Measurements from ENCODE around the gene MX1. TPM values are rescaled to one million over a fixed set of nuclear protein-coding genes. Genes with fewer than 3 reads are reported as not detected.

The MX1 gene
- total RNA-seq, 1 donor from 2014 or later = 3.3 TPM

DNA sequence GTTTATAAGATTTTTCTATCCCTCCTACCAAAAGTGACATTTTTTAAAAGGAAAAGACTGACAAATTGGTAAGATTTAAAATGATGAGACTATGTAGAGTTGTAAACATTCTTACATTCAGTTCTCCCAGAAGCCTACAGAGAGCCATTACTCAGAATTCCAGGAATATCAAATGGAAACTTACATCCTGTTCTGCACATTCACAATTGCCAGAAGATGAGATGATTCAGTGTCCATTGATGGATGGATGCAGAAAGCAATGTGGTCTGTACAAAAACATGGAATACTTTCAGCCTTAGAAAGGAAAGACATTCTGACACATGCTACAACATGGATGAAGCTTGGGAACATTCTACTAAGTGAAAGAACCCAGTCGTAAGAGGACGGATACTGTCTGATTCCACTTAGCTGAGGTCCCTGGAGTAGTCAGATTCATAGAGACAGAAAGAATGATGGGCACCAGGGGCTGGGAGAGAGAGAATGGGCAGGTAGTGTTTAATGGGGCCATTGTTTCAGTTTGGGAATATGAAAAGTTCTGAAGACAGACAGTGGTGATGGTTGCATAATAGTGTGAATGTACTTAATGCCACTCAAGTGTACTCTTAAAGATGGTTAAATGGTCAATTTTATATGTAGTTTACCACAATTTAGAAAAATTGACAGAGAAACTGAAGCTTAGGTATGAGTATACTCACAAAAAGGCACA is 16.6 kb downstream of the MX1 start:
- Mint-ChIP-seq H3K4me3 (no peak overlapping the region), H3K9me3 (no peaks in the 10 kb centered on the region), H3K27me3 (ENCODE audit: low read depth) (no peaks in the 10 kb centered on the region), H3K4me1 (peaks cover 6% of the 10 kb centered on the region), H3K27ac (ENCODE audit: unreplicated experiment) (no peak overlapping the region), H3K36me3 (ENCODE audit: low read depth) (no peaks in the 10 kb centered on the region)
- no peak for TF ChIP-seq CTCF (conservative IDR thresholded peaks at IDR 0.05)
- no peak for DNase-seq (ENCODE audit: low read depth, low spot score)

DNA sequence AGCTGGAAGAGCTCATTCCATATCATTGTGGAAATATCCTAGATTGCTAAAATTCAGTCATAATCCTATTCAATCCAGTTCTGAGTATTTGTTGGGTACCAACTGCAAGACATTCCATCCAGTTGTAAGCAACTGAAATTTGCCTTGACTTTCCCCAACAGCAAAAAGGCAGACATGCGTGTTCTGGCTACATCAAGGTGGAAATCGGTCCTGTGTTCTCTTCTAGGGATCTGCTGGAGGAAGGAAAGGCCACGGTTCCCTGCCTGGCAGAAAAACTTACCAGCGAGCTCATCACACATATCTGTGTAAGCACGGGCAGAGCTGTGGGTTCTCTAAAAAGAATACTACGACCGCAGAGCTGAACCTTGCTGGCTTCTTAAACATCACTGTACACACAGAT is 17.5 kb downstream of the MX1 start:
- H3K4me3 Mint-ChIP-seq = no peak overlapping the region
- H3K36me3 Mint-ChIP-seq (ENCODE audit: low read depth) = no peaks in the 10 kb centered on the region
- peaks cover 6% of the 10 kb centered on the region for H3K4me1 Mint-ChIP-seq
- no peak overlapping the region for H3K27ac Mint-ChIP-seq (ENCODE audit: unreplicated experiment)
- H3K27me3 Mint-ChIP-seq (ENCODE audit: low read depth) = no peaks in the 10 kb centered on the region
- H3K9me3 Mint-ChIP-seq = no peaks in the 10 kb centered on the region
- no peak for DNase-seq (ENCODE audit: low read depth, low spot score)
- TF ChIP-seq CTCF (conservative IDR thresholded peaks at IDR 0.05) = no peak

DNA sequence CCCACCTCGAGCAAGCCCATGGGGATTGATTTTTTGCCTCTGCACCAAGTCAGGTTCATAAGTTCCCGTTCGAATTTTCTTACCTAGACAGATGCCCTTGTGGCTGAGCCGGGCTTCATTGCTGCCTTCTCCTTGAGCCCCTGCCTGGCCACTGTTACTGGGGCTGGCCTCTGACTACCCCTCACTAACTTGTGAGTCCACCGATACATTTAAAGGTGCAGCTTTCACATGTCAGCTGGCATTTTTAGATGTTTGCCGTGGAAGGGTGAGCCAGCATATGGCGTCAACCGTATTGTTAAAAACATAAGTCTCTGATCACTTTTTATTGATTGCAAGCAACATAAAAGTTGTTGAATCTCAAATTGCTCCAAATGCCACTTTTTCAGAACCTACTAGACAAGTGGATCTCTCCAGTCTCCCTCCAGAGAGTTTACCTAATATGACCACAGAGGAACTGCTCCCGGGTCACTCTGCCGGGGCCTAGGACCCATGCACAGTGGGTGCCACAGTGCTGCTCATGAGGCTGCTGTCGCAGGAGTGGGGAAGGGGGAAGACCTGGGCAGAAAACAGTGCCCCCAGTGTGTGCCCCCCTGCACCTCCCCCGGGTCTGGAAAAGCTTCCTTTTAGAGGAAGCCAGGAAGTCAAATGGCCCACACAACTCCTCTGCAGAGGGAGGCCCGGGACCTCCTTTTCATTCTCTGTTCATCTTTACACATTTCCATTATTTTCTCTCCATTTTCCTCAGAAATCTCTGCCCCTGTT is 18.8 kb downstream of the MX1 start:
- Mint-ChIP-seq H3K4me1 (peaks cover 6% of the 10 kb centered on the region), H3K27ac (ENCODE audit: unreplicated experiment) (no peak overlapping the region), H3K9me3 (no peaks in the 10 kb centered on the region), H3K4me3 (no peak overlapping the region), H3K27me3 (ENCODE audit: low read depth) (no peaks in the 10 kb centered on the region), H3K36me3 (ENCODE audit: low read depth) (no peaks in the 10 kb centered on the region)
- DNase-seq (ENCODE audit: low read depth, low spot score) = no peak
- TF ChIP-seq CTCF (conservative IDR thresholded peaks at IDR 0.05) = no peak

DNA sequence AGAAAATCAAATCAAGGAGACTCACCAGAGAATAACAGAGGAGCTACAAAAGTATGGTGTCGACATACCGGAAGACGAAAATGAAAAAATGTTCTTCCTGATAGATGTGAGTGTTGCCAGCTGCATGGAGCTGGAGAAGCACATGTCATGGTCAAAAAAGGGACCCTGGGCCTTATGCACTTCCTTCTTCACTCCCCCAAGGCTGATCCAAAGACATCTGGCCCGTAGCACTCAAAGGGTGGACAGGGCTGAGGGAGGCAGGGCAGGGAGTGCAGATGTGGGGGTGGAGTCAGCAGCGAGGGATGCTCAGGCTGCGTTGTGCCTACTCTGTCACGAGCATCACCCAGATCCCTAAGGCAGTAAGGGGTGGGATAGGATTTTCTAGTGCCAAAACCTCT is 19.4 kb downstream of the MX1 start:
- Mint-ChIP-seq H3K4me3 (no peak overlapping the region), H3K27ac (ENCODE audit: unreplicated experiment) (no peak overlapping the region), H3K27me3 (ENCODE audit: low read depth) (no peaks in the 10 kb centered on the region), H3K9me3 (no peaks in the 10 kb centered on the region), H3K36me3 (ENCODE audit: low read depth) (no peaks in the 10 kb centered on the region), H3K4me1 (peaks cover 6% of the 10 kb centered on the region)
- DNase-seq (ENCODE audit: low read depth, low spot score) = no peak
- TF ChIP-seq CTCF (conservative IDR thresholded peaks at IDR 0.05) = no peak

DNA sequence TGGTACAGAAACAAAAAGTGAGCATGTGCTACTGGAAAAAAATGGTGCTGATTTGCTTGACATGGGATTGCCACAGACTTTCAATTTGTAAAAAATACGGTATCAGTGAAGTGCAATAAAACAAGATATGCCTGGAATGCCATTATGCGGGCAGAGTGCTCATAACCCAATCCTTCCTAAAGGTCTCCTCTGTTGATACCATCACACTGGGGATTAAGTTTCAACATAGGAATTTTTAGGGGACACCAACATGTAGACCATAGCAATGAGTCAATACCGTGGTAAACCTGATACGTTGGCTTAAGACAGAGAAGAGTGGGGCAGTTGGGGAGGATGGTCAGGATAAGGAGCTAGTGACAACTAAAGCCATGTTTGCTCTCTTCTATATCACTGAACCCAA is 20.5 kb downstream of the MX1 start:
- TF ChIP-seq CTCF (conservative IDR thresholded peaks at IDR 0.05) = no peak
- Mint-ChIP-seq H3K27me3 (ENCODE audit: low read depth) (no peaks in the 10 kb centered on the region), H3K4me1 (peaks cover 6% of the 10 kb centered on the region), H3K9me3 (no peaks in the 10 kb centered on the region), H3K4me3 (no peak overlapping the region), H3K36me3 (ENCODE audit: low read depth) (no peaks in the 10 kb centered on the region), H3K27ac (ENCODE audit: unreplicated experiment) (no peak overlapping the region)
- DNase-seq (ENCODE audit: low read depth, low spot score) = no peak
